PFSK-1 (cell line): ENCODE measurements around the gene CUBN.

Experiments
- POLR2AphosphoS5 ChIP-seq: IDR thresholded peaks from 2 replicates; pipeline ENCODE4 v1.6.1; 2012; ENCODE audit warnings: low read depth, mild to moderate bottlenecking, control low read depth, low read length, moderate library complexity
- REST ChIP-seq, 2 experiments: IDR thresholded peaks; 2 replicates each; pipeline versions ENCODE4 v1.6.1 to v1.8.0; 2011 to 2012; ENCODE audit warnings: low read depth in 2 of 2, low read length in 2 of 2, control low read depth in 1 of 2, inconsistent platforms in 1 of 2, mild to moderate bottlenecking in 1 of 2, moderate library complexity in 1 of 2; ENCODE audit not compliant: insufficient read depth in 1 of 2
- SIN3A ChIP-seq: IDR thresholded peaks from 2 replicates; pipeline ENCODE4 v1.6.1; 2012; ENCODE audit warnings: mild to moderate bottlenecking, low read length, moderate library complexity, borderline replicate concordance; ENCODE audit not compliant: insufficient read depth
- TAF1 ChIP-seq: IDR thresholded peaks from 2 replicates; pipeline ENCODE4 v1.6.1; 2012; ENCODE audit warnings: low read length, control low read depth, borderline replicate concordance; ENCODE audit not compliant: insufficient read depth

GRCh38 chr10:16927546-16927945 is 202.1 kb downstream of the CUBN start:
- TF ChIP-seq POLR2AphosphoS5: no peak
- no peak for TF ChIP-seq TAF1
- TF ChIP-seq REST (IDR thresholded peaks at IDR 0.05; ENCODE audit: insufficient read depth in 1 of 2, low read depth in 2 of 2, low read length in 2 of 2): no peak
- no peak for TF ChIP-seq SIN3A
